ENCODE results near the gene OR4K14.

OR4K14 gene, protein sequence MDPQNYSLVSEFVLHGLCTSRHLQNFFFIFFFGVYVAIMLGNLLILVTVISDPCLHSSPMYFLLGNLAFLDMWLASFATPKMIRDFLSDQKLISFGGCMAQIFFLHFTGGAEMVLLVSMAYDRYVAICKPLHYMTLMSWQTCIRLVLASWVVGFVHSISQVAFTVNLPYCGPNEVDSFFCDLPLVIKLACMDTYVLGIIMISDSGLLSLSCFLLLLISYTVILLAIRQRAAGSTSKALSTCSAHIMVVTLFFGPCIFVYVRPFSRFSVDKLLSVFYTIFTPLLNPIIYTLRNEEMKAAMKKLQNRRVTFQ

GRCh38 chr14:20019257-20019865, at the start of gene OR4K14:
TSS of gene OR4K14 (minus strand) at chr14:20019307. CDS start at chr14:20015193, 4,114 bp downstream.
- Histone ChIP-seq H4K20me1 (ENCODE audit: insufficient read depth) (no peaks in the 10 kb centered on the region), H3K36me3 (ENCODE audit: insufficient read depth) (no peaks in the 10 kb centered on the region), H3K9ac (no peak within 1 kb of the TSS), H3K27me3 (ENCODE audit: insufficient read depth, low read depth) (no peaks in the 10 kb centered on the region), H3K79me2 (ENCODE audit: insufficient read depth, low read depth) (no peaks in the 10 kb centered on the region), H3K4me3 (IDR thresholded peaks at IDR 0.05; ENCODE audit: insufficient read depth, low read depth, low read length) (no peak within 1 kb of the TSS), H3K4me1 (ENCODE audit: low read depth, poor library complexity, severe bottlenecking) (no peaks in the 10 kb centered on the region), H3K27ac (no peak within 1 kb of the TSS), H3K4me2 (no peak within 1 kb of the TSS), H2AFZ (ENCODE audit: low read depth) (no peak within 1 kb of the TSS)
- TF ChIP-seq, protein P1, sequence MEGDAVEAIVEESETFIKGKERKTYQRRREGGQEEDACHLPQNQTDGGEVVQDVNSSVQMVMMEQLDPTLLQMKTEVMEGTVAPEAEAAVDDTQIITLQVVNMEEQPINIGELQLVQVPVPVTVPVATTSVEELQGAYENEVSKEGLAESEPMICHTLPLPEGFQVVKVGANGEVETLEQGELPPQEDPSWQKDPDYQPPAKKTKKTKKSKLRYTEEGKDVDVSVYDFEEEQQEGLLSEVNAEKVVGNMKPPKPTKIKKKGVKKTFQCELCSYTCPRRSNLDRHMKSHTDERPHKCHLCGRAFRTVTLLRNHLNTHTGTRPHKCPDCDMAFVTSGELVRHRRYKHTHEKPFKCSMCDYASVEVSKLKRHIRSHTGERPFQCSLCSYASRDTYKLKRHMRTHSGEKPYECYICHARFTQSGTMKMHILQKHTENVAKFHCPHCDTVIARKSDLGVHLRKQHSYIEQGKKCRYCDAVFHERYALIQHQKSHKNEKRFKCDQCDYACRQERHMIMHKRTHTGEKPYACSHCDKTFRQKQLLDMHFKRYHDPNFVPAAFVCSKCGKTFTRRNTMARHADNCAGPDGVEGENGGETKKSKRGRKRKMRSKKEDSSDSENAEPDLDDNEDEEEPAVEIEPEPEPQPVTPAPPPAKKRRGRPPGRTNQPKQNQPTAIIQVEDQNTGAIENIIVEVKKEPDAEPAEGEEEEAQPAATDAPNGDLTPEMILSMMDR (conservative IDR thresholded peaks at IDR 0.05; ENCODE audit: low read depth, low read length) = no peak

GRCh38 chr14:20059745-20060144, 40.6 kb upstream of the OR4K14 start, which contains the start of gene OR4L1:
TSS of gene OR4L1 (plus strand) at chr14:20060045. CDS start at chr14:20060045, 0 bp downstream.
- H3K79me2 ChIP-seq (ENCODE audit: insufficient read depth, low read depth) = no peaks in the 10 kb centered on the region
- H2AFZ ChIP-seq (ENCODE audit: low read depth) = no peak within 1 kb of the TSS
- H3K27me3 ChIP-seq (ENCODE audit: insufficient read depth, low read depth) = no peaks in the 10 kb centered on the region
- no peak within 1 kb of the TSS for H3K4me3 ChIP-seq (IDR thresholded peaks at IDR 0.05; ENCODE audit: insufficient read depth, low read depth, low read length)
- H3K27ac ChIP-seq = no peak within 1 kb of the TSS
- no peaks in the 10 kb centered on the region for H4K20me1 ChIP-seq (ENCODE audit: insufficient read depth)
- no peak within 1 kb of the TSS for H3K9ac ChIP-seq
- H3K36me3 ChIP-seq (ENCODE audit: insufficient read depth) = no peaks in the 10 kb centered on the region
- TF ChIP-seq, protein P1 (conservative IDR thresholded peaks at IDR 0.05; ENCODE audit: low read depth, low read length) = no peak
- H3K4me2 ChIP-seq = no peak within 1 kb of the TSS
- H3K4me1 ChIP-seq (ENCODE audit: low read depth, poor library complexity, severe bottlenecking) = no peaks in the 10 kb centered on the region

- TF ChIP-seq, protein P1 (conservative IDR thresholded peaks at IDR 0.05; ENCODE audit: low read depth, low read length) = no peak
- H3K4me1 ChIP-seq (ENCODE audit: low read depth, poor library complexity, severe bottlenecking) = no peaks in the 10 kb centered on the region
These were observed 29.1 kb upstream of the OR4K14 start for GRCh38 chr14:20048202-20048601.

DNA sequence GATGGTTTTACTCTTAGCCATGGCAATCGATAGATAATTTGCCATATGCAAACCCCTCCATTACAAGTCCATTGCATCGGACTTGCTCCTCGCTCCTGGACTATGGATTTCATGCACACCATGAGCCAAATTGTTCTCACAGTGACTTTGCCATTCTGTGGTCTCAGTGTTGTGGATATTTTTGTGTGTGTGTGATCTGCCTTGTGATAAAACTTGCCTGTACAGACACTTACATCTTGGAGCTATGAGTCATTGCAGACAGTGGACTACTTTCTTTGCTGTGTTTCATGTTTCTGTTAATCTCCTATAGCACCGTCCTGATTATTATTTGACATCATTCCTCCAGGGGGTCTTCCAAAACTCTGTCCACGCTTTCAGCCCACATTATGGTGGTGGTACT, 25.1 kb upstream of the OR4K14 start:
- TF ChIP-seq, protein P1 (conservative IDR thresholded peaks at IDR 0.05; ENCODE audit: low read depth, low read length) = no peak
- Histone ChIP-seq H3K27ac (no peak overlapping the region), H4K20me1 (ENCODE audit: insufficient read depth) (no peaks in the 10 kb centered on the region), H3K27me3 (ENCODE audit: insufficient read depth, low read depth) (no peaks in the 10 kb centered on the region), H3K4me2 (no peak overlapping the region), H3K79me2 (ENCODE audit: insufficient read depth, low read depth) (no peaks in the 10 kb centered on the region), H3K4me1 (ENCODE audit: low read depth, poor library complexity, severe bottlenecking) (no peaks in the 10 kb centered on the region), H3K36me3 (ENCODE audit: insufficient read depth) (no peaks in the 10 kb centered on the region), H3K9ac (no peak overlapping the region), H2AFZ (ENCODE audit: low read depth) (no peak overlapping the region), H3K4me3 (IDR thresholded peaks at IDR 0.05; ENCODE audit: insufficient read depth, low read depth, low read length) (no peak overlapping the region)

More at GRCh38 chr14:20048202-20048601, 29.1 kb upstream of the OR4K14 start:
- H3K4me3 ChIP-seq (IDR thresholded peaks at IDR 0.05; ENCODE audit: insufficient read depth, low read depth, low read length) = no peak overlapping the region
- no peak overlapping the region for H3K27ac ChIP-seq
- H3K27me3 ChIP-seq (ENCODE audit: insufficient read depth, low read depth) = no peaks in the 10 kb centered on the region
- H3K4me2 ChIP-seq = no peak overlapping the region
- H3K79me2 ChIP-seq (ENCODE audit: insufficient read depth, low read depth) = no peaks in the 10 kb centered on the region
- no peaks in the 10 kb centered on the region for H3K36me3 ChIP-seq (ENCODE audit: insufficient read depth)
- H3K9ac ChIP-seq = no peak overlapping the region
- no peak overlapping the region for H2AFZ ChIP-seq (ENCODE audit: low read depth)
- no peaks in the 10 kb centered on the region for H4K20me1 ChIP-seq (ENCODE audit: insufficient read depth)
